HEK293 (cell line): ENCODE measurements around the gene LDLRAD4.

Source experiments
- CTCF ChIA-PET: fragments of 350-600 bp; formaldehyde crosslinking; extraction: SDS; loops from one replicate; lab custom pipeline; 2021; ENCODE audit warnings: antibody characterized with exemption; lab: Yijun Ruan, JAX
- POLR2A ChIA-PET: fragments of 300-600 bp; formaldehyde crosslinking; extraction: SDS; loops from one replicate; lab custom pipeline; 2020; ENCODE audit warnings: antibody characterized with exemption, inconsistent platforms; lab: Yijun Ruan, JAX
- H3K27ac ChIP-seq: fragments of 200-500 bp; sonication (Bioruptor generic); 2 replicates; pipeline ENCODE4 v1.5.1; 2014; ENCODE audit warnings: low read depth, low read length, control low read depth, inconsistent platforms; ENCODE audit errors: extremely low read depth
- H3K36me3 ChIP-seq, 2 experiments: fragments of 200-500 bp in 1 of 2; sonication (Bioruptor generic) in 1 of 2; 1 replicate in 1 of 2; 2 replicates in 1 of 2; pipeline ENCODE4 v1.5.1; 2014 to 2017; ENCODE audit warnings: inconsistent platforms in 2 of 2, low read length in 2 of 2; ENCODE audit not compliant: control insufficient read depth in 2 of 2, insufficient read depth in 1 of 2
- H3K4me1 ChIP-seq: fragments of 200-500 bp; sonication (Bioruptor generic); 2 replicates; pipeline ENCODE4 v1.5.1; 2014; ENCODE audit warnings: mild to moderate bottlenecking, low read length, inconsistent platforms; ENCODE audit not compliant: control insufficient read depth, insufficient read depth
- H3K4me3 ChIP-seq: 2 replicates; pipeline ENCODE4 v1.5.1; 2011; ENCODE audit warnings: low read depth, mild to moderate bottlenecking, control low read depth, low read length, moderate library complexity
- H3K9me3 ChIP-seq: fragments of 200-500 bp; sonication (Bioruptor generic); 2 replicates; pipeline ENCODE4 v1.5.1; 2014; ENCODE audit warnings: low read depth, low read length, inconsistent platforms; ENCODE audit not compliant: control insufficient read depth, insufficient read depth
- EGR2 ChIP-seq: fragments of 450-650 bp; formaldehyde crosslinking; IDR thresholded peaks from 2 replicates; pipeline ENCODE4 v1.5.1; 2016; ENCODE audit warnings: low read depth, missing biosample characterization, missing genetic modification characterization
- GLI2 ChIP-seq: fragments of 450-650 bp; formaldehyde crosslinking; IDR thresholded peaks from 2 replicates; pipeline ENCODE4; 2017; ENCODE audit warnings: missing biosample characterization, missing genetic modification characterization, low read depth, borderline replicate concordance
- GLIS1 ChIP-seq: fragments of 450-650 bp; formaldehyde crosslinking; IDR thresholded peaks from 2 replicates; pipeline ENCODE4 v1.5.1; 2016; ENCODE audit warnings: missing biosample characterization, missing genetic modification characterization
- INSM2 ChIP-seq: fragments of 450-650 bp; formaldehyde crosslinking; IDR thresholded peaks from 2 replicates; pipeline ENCODE4 v1.5.1; 2016; ENCODE audit warnings: missing biosample characterization, missing genetic modification characterization
- OSR2 ChIP-seq: fragments of 450-650 bp; formaldehyde crosslinking; IDR thresholded peaks from 2 replicates; pipeline ENCODE4 v1.5.1; 2016; ENCODE audit warnings: missing biosample characterization, missing genetic modification characterization
- PRDM6 ChIP-seq: fragments of 450-650 bp; formaldehyde crosslinking; IDR thresholded peaks from 2 replicates; pipeline ENCODE4 v1.5.1; 2017; ENCODE audit warnings: missing biosample characterization, missing genetic modification characterization
- TRIM28 ChIP-seq: IDR thresholded peaks from 2 replicates; pipeline ENCODE4 v1.6.1; 2011; ENCODE audit warnings: low read length, control low read depth, borderline replicate concordance
- ZFP37 ChIP-seq: fragments of 450-650 bp; formaldehyde crosslinking; IDR thresholded peaks from 2 replicates; pipeline ENCODE4 v1.5.1; 2016; ENCODE audit warnings: missing biosample characterization, missing genetic modification characterization
- ZNF10 ChIP-seq: fragments of 450-650 bp; formaldehyde crosslinking; IDR thresholded peaks from 2 replicates; pipeline ENCODE4 v1.5.1; 2017; ENCODE audit warnings: missing biosample characterization, missing genetic modification characterization
- ZNF221 ChIP-seq: fragments of 450-650 bp; formaldehyde crosslinking; IDR thresholded peaks from 2 replicates; pipeline ENCODE4 v1.5.1; 2017; ENCODE audit warnings: missing biosample characterization, missing genetic modification characterization, borderline replicate concordance
- ZNF248 ChIP-seq: fragments of 450-650 bp; formaldehyde crosslinking; IDR thresholded peaks from 2 replicates; pipeline ENCODE4 v1.5.1; 2017; ENCODE audit warnings: missing biosample characterization, missing genetic modification characterization
- ZNF311 ChIP-seq: fragments of 450-650 bp; formaldehyde crosslinking; IDR thresholded peaks from 2 replicates; pipeline ENCODE4 v1.5.1; 2017; ENCODE audit warnings: missing biosample characterization, missing genetic modification characterization, borderline replicate concordance
- ZNF354C ChIP-seq: fragments of 450-650 bp; formaldehyde crosslinking; IDR thresholded peaks from 2 replicates; pipeline ENCODE4 v1.5.1; 2016; ENCODE audit warnings: missing biosample characterization, missing genetic modification characterization, low read depth, borderline replicate concordance
- ZNF423 ChIP-seq: fragments of 450-650 bp; formaldehyde crosslinking; IDR thresholded peaks from 2 replicates; pipeline ENCODE4 v1.5.1; 2016; ENCODE audit warnings: missing biosample characterization, missing genetic modification characterization
- ZNF530 ChIP-seq: fragments of 450-650 bp; formaldehyde crosslinking; IDR thresholded peaks from 2 replicates; pipeline ENCODE4 v1.5.1; 2016; ENCODE audit warnings: low read depth, missing biosample characterization, missing genetic modification characterization
- ZNF555 ChIP-seq: fragments of 450-650 bp; formaldehyde crosslinking; conservative IDR thresholded peaks from 2 replicates; pipeline ENCODE4 v1.5.1; 2017; ENCODE audit warnings: missing biosample characterization, mild to moderate bottlenecking, missing genetic modification characterization, inconsistent platforms
- ZNF561 ChIP-seq: fragments of 450-650 bp; IDR thresholded peaks from 2 replicates; pipeline ENCODE4 v1.5.1; 2018; ENCODE audit warnings: missing biosample characterization, missing genetic modification characterization, borderline replicate concordance
- ZNF624 ChIP-seq: fragments of 450-650 bp; formaldehyde crosslinking; IDR thresholded peaks from 2 replicates; pipeline ENCODE4 v1.5.1; 2017; ENCODE audit warnings: missing biosample characterization, missing genetic modification characterization
- ZNF629 ChIP-seq: fragments of 450-650 bp; formaldehyde crosslinking; IDR thresholded peaks from 2 replicates; pipeline ENCODE4 v1.5.1; 2017; ENCODE audit warnings: missing biosample characterization, missing genetic modification characterization
- ZNF658 ChIP-seq: fragments of 450-650 bp; formaldehyde crosslinking; IDR thresholded peaks from 2 replicates; pipeline ENCODE4; 2016; ENCODE audit warnings: missing biosample characterization, missing genetic modification characterization
- ZNF677 ChIP-seq: fragments of 450-650 bp; IDR thresholded peaks from 2 replicates; pipeline ENCODE4 v1.5.0; 2018; ENCODE audit warnings: missing biosample characterization, mild to moderate bottlenecking, missing genetic modification characterization, moderate library complexity
- ZNF768 ChIP-seq: fragments of 450-650 bp; formaldehyde crosslinking; IDR thresholded peaks from 2 replicates; pipeline ENCODE4 v1.5.1; 2018; ENCODE audit warnings: missing biosample characterization, mild to moderate bottlenecking, missing genetic modification characterization
- ZNF791 ChIP-seq: fragments of 450-650 bp; formaldehyde crosslinking; IDR thresholded peaks from 2 replicates; pipeline ENCODE4 v1.5.1; 2016; ENCODE audit warnings: missing biosample characterization, missing genetic modification characterization
- ZXDB ChIP-seq: fragments of 450-650 bp; formaldehyde crosslinking; IDR thresholded peaks from 2 replicates; pipeline ENCODE4 v1.5.1; 2016; ENCODE audit warnings: missing biosample characterization, missing genetic modification characterization
- TF ChIP-seq, protein P1 (sequence below): fragments of 450-650 bp; formaldehyde crosslinking; IDR thresholded peaks from 2 replicates; pipeline ENCODE4 v1.5.1; 2017; ENCODE audit warnings: missing biosample characterization, missing genetic modification characterization

Gene LDLRAD4

DNA sequence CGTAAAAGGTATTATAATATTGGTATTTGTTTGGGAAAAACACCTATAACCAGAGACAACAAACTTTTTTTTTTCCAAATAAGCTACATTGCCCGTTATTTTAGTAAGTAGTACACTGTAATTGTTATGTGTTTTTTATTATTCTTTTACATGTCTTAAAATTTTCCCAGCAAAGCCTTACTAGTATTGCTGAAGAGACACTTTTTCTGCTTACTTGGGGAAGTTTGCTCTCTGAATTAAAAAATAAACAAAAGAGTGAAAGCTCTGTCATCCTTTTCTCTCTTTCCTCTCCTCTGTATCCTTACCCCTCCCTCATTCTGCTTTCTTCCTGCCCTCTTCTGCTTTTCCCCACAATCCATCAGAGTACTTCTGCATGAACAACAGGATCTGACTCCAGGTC is 25.6 kb upstream of the LDLRAD4 start (continued):
- TF ChIP-seq INSM2 (tag by site-specific recombination) (no peak), ZFP37 (tag by site-specific recombination) (no peak)

DNA sequence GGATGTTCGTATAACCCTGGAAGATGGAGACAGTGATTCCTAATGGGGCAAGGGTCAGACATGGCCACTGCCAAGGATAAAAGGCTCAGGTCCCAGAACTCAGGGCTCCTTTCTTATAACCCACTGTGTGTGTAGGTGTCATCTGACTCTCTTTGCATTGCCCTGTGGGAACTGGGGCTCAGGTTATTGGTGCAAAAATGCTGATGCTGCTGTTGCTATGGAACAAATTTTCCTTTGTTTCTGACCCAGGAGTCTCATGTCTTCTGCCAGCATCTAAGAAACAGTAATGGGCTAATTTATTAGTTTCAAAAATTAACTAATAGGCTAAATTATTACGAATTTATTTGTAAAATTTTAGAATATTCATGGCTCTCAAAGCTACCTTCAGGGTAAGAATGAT is 24.3 kb upstream of the LDLRAD4 start:
- H3K9me3 ChIP-seq: no peaks in the 10 kb centered on the region
- H3K36me3 ChIP-seq: no peaks in the 10 kb centered on the region
- POLR2A ChIA-PET: no interaction called here
- H3K4me1 ChIP-seq: no peaks in the 10 kb centered on the region
- H3K27ac ChIP-seq: no peak overlapping the region
- CTCF ChIA-PET: no interaction called here
- H3K4me3 ChIP-seq: no peak overlapping the region
- TF ChIP-seq ZNF677 (tag by site-specific recombination): no peak
- TF ChIP-seq GLIS1 (tag by site-specific recombination): no peak
- TF ChIP-seq ZNF629 (tag by site-specific recombination): no peak
- TF ChIP-seq ZNF555 (tag by site-specific recombination): no peak
- no peak for TF ChIP-seq OSR2 (tag by site-specific recombination)
- no peak for TF ChIP-seq ZNF658 (tag by site-specific recombination)
- no peak for TF ChIP-seq ZNF624 (tag by site-specific recombination)
- no peak for TF ChIP-seq ZNF423 (tag by site-specific recombination)
- no peak for TF ChIP-seq ZNF768
- no peak for TF ChIP-seq TRIM28
- no peak for TF ChIP-seq ZNF248 (tag by site-specific recombination)
- no peak for TF ChIP-seq ZNF354C (tag by site-specific recombination)
- TF ChIP-seq ZNF530 (tag by site-specific recombination): no peak
- TF ChIP-seq ZNF561 (tag by site-specific recombination): no peak
- no peak for TF ChIP-seq PRDM6 (tag by site-specific recombination)

- TF ChIP-seq ZNF791 (tag by site-specific recombination): no peak
- TF ChIP-seq GLI2 (tag by site-specific recombination): no peak
- no peak for TF ChIP-seq ZNF10
- no peak for TF ChIP-seq ZNF221 (tag by site-specific recombination)
- no peak for TF ChIP-seq ZXDB (tag by site-specific recombination)
- no peak for TF ChIP-seq EGR2
- TF ChIP-seq ZNF311: no peak
- TF ChIP-seq, protein P1, sequence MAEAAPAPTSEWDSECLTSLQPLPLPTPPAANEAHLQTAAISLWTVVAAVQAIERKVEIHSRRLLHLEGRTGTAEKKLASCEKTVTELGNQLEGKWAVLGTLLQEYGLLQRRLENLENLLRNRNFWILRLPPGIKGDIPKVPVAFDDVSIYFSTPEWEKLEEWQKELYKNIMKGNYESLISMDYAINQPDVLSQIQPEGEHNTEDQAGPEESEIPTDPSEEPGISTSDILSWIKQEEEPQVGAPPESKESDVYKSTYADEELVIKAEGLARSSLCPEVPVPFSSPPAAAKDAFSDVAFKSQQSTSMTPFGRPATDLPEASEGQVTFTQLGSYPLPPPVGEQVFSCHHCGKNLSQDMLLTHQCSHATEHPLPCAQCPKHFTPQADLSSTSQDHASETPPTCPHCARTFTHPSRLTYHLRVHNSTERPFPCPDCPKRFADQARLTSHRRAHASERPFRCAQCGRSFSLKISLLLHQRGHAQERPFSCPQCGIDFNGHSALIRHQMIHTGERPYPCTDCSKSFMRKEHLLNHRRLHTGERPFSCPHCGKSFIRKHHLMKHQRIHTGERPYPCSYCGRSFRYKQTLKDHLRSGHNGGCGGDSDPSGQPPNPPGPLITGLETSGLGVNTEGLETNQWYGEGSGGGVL (tag by site-specific recombination): no peak
- TF ChIP-seq, all 188 proteins: peak for 0
- no peaks in the 10 kb centered on the region for H3K36me3 ChIP-seq
- no peak overlapping the region for H3K27ac ChIP-seq
- ChIA-PET POLR2A (no interaction called here), CTCF (interaction anchor here (0.7 to 1.0 kb wide), 2 partner anchors 39 to 482 kb away, joined by 3 to 9 read pairs; no protein-coding TSS in a partner anchor)
- no peaks in the 10 kb centered on the region for H3K9me3 ChIP-seq
- H3K4me1 ChIP-seq: no peaks in the 10 kb centered on the region
- H3K4me3 ChIP-seq: no peak overlapping the region
Observed at GRCh38 chr18:13198701-13199100, 19.9 kb upstream of the LDLRAD4 start.
